NCI-H1105 treated with DMSO at 0.1 percent for 48 hours (cell line): ENCODE measurements around the gene SLC25A44.
"Not testable (repeated sequence)": the region's sequence is repeated elsewhere in the genome, so short reads cannot be mapped to it uniquely, and the experiment has no call there.

ENCODE experiments used
- DNase-seq: peaks from one replicate; lab custom pipeline; 2025; lab: John Stamatoyannopoulos, UW

The SLC25A44 gene

GRCh38 chr1:156211243-156211642 lies 17.3 kb downstream of the SLC25A44 start:
- no peak for DNase-seq

GRCh38 chr1:156212130-156212529 lies 18.2 kb downstream of the SLC25A44 start:
- DNase-seq, result no peak

- peak; percentile 97 for DNase-seq
These were observed 19.1 kb downstream of the SLC25A44 start, which contains the start of gene PMF1 for GRCh38 chr1:156212833-156213643. TSS of gene PMF1 (plus strand) at chr1:156213007. CDS start at chr1:156213016, 9 bp downstream.

GRCh38 chr1:156213644-156213966 lies 19.7 kb downstream of the SLC25A44 start:
- DNase-seq, result no peak

- no peak for DNase-seq
These were observed 20.3 kb downstream of the SLC25A44 start for GRCh38 chr1:156214024-156214748.

GRCh38 chr1:156216361-156217086 lies 22.6 kb downstream of the SLC25A44 start:
- DNase-seq, result not testable (repeated sequence)

- no peak for DNase-seq
These were observed 24.0 kb downstream of the SLC25A44 start for GRCh38 chr1:156217871-156218270.

- DNase-seq, result no peak
These were observed 26.3 kb downstream of the SLC25A44 start for GRCh38 chr1:156220226-156220625.

GRCh38 chr1:156221986-156222692 lies 28.2 kb downstream of the SLC25A44 start:
- no peak for DNase-seq

- no peak for DNase-seq
These were observed 31.7 kb downstream of the SLC25A44 start for GRCh38 chr1:156225677-156226014.

- DNase-seq, result no peak
These were observed 32.2 kb downstream of the SLC25A44 start for GRCh38 chr1:156226116-156226538.

GRCh38 chr1:156226782-156227181 lies 32.9 kb downstream of the SLC25A44 start:
- no peak for DNase-seq

GRCh38 chr1:156228501-156228900 lies 34.6 kb downstream of the SLC25A44 start:
- no peak for DNase-seq

- no peak for DNase-seq
These were observed 36.0 kb downstream of the SLC25A44 start for GRCh38 chr1:156229809-156230472.

- DNase-seq, result no peak
These were observed 36.6 kb downstream of the SLC25A44 start for GRCh38 chr1:156230473-156230837.

- DNase-seq, result no peak
These were observed 38.4 kb downstream of the SLC25A44 start for GRCh38 chr1:156232201-156232894.

GRCh38 chr1:156233426-156234127 lies 39.7 kb downstream of the SLC25A44 start:
- DNase-seq, result no peak

- DNase-seq, result no peak
These were observed 42.3 kb downstream of the SLC25A44 start for GRCh38 chr1:156236164-156236563.

- DNase-seq, result no peak
These were observed 44.3 kb downstream of the SLC25A44 start for GRCh38 chr1:156238248-156238647.

GRCh38 chr1:156241311-156241811 lies 47.5 kb downstream of the SLC25A44 start:
- DNase-seq, result no peak
